A549 (cell line): ENCODE data around the gene CETP. TPM values are rescaled to one million over a fixed set of nuclear protein-coding genes. Genes with fewer than 3 reads are reported as not detected.

Experiments used
- ATAC-seq, 2 experiments: fragments of 200-7000 bp in 1 of 2; fragments of >200 bp in 1 of 2; cut with Nextera tagmentation in 1 of 2; cut with Tn5 transposase in 1 of 2; 3 replicates each; pipeline versions ENCODE4 v1.8.0 to v1.9.1; 2018 to 2020; ENCODE audit warnings: mild to moderate bottlenecking in 1 of 2, moderate library complexity in 1 of 2
- CTCF ChIA-PET: fragments of 300-600 bp; sonication (Branson Sonifier 250); formaldehyde crosslinking; extraction: SDS; loops from one replicate; lab custom pipeline; 2021; ENCODE audit warnings: antibody characterized with exemption, inconsistent platforms; lab: Yijun Ruan, JAX
- POLR2A ChIA-PET: fragments of 350-600 bp; formaldehyde crosslinking; extraction: SDS; loops from one replicate; lab custom pipeline; 2021; ENCODE audit warnings: antibody characterized with exemption, inconsistent platforms; lab: Yijun Ruan, JAX
- DNase-seq, 2 experiments: peaks; one replicate each; pipeline versions ENCODE4 v3.0.0 to v3.0.0-alpha.2; 2011 to 2016; ENCODE audit warnings: low read depth in 1 of 2, low spot score in 1 of 2
- FAIRE-seq: peaks from 2 replicates; lab custom pipeline; 2011; peaks lifted over from hg19 to GRCh38; lab: Jason Lieb, UNC
- H3K27ac ChIP-seq, 2 experiments: fragments of >200 bp; sonication (Bioruptor Twin); formaldehyde crosslinking; 3 replicates each; pipeline ENCODE4 v1.5.1; 2016 to 2017
- H3K4me1 ChIP-seq: fragments of >200 bp; sonication (Bioruptor Twin); formaldehyde crosslinking; 3 replicates; pipeline ENCODE4 v1.6.1; 2016
- H3K4me2 ChIP-seq: fragments of >200 bp; sonication (Bioruptor Twin); formaldehyde crosslinking; 3 replicates; pipeline ENCODE4 v1.6.1; 2016
- H3K4me3 ChIP-seq: fragments of >200 bp; sonication (Bioruptor Twin); formaldehyde crosslinking; 3 replicates; pipeline ENCODE4 v1.5.1; 2016
- H3K9me3 ChIP-seq: fragments of >200 bp; sonication (Bioruptor Twin); formaldehyde crosslinking; 3 replicates; pipeline ENCODE4 v1.6.1; 2016
- CHD4 ChIP-seq: fragments of 200-600 bp; sonication (generic); IDR thresholded peaks from 2 replicates; pipeline ENCODE4 v1.6.1; 2016; ENCODE audit warnings: antibody characterized with exemption, mild to moderate bottlenecking, borderline replicate concordance
- EHF ChIP-seq: fragments of 250-450 bp; sonication (Bioruptor Pico); IDR thresholded peaks from 2 replicates; pipeline ENCODE4 v1.5.0; 2020; ENCODE audit warnings: mild to moderate bottlenecking
- EHMT2 ChIP-seq: fragments of 200-600 bp; sonication (generic); IDR thresholded peaks from 2 replicates; pipeline ENCODE4 v1.6.1; 2016; ENCODE audit warnings: antibody characterized with exemption, low read depth, mild to moderate bottlenecking, moderate library complexity
- FOXS1 ChIP-seq: fragments of 250-450 bp; sonication (Bioruptor Pico); IDR thresholded peaks from 2 replicates; pipeline ENCODE4 v1.5.0; 2020; ENCODE audit warnings: mild to moderate bottlenecking, moderate library complexity
- HOXA7 ChIP-seq: fragments of 250-450 bp; sonication (Bioruptor Pico); IDR thresholded peaks from 2 replicates; pipeline ENCODE4 v1.5.0; 2020; ENCODE audit warnings: mild to moderate bottlenecking, moderate library complexity
- HOXB5 ChIP-seq: fragments of 250-450 bp; sonication (Bioruptor Pico); IDR thresholded peaks from 2 replicates; pipeline ENCODE4 v1.5.0; 2020; ENCODE audit warnings: mild to moderate bottlenecking, moderate library complexity
- KDM1A ChIP-seq: fragments of 200-600 bp; sonication (generic); IDR thresholded peaks from 2 replicates; pipeline ENCODE4 v1.6.1; 2016; ENCODE audit warnings: low read depth, mild to moderate bottlenecking
- MYC ChIP-seq: IDR thresholded peaks from 2 replicates; pipeline ENCODE4 v1.6.1; 2012; ENCODE audit warnings: mild to moderate bottlenecking, inconsistent platforms, low read length, improper control_type of control experiment, borderline replicate concordance
- RAD21 ChIP-seq, 2 experiments: fragments of >200 bp in 1 of 2; sonication (Bioruptor Twin) in 1 of 2; formaldehyde crosslinking in 1 of 2; IDR thresholded peaks in 1 of 2; conservative IDR thresholded peaks in 1 of 2; 2 replicates in 1 of 2; 3 replicates in 1 of 2; pipeline ENCODE4 v1.6.1; 2012 to 2018; ENCODE audit warnings: inconsistent platforms in 1 of 2
- RCOR1 ChIP-seq: fragments of 150-350 bp; IDR thresholded peaks from 2 replicates; pipeline ENCODE4 v1.6.1; 2014; ENCODE audit warnings: antibody characterized with exemption, low read length, low read depth
- RFX5 ChIP-seq: fragments of 450-650 bp; IDR thresholded peaks from 2 replicates; pipeline ENCODE4 v1.7.1; 2014; ENCODE audit warnings: antibody characterized with exemption, mild to moderate bottlenecking, moderate library complexity
- SMC3 ChIP-seq: fragments of >200 bp; sonication (Bioruptor Twin); formaldehyde crosslinking; IDR thresholded peaks from 3 replicates; pipeline ENCODE4 v1.6.1; 2018; ENCODE audit warnings: inconsistent platforms
- WGBS: methylation state at CpG from one replicate; pipeline ENCODE4 v1.1.6; 2017; ENCODE audit errors: missing lambda C conversion rate; 5-methylcytosine and 5-hydroxymethylcytosine counted together
- polyA plus RNA-seq, 4 experiments: library from polyadenylated mRNA; depleted of rRNA in 3 of 4; stranded (reverse); fragments of >200 nt; fragmentation: RNase III in 1 of 4; extraction: RNeasy Plus Mini Kit Qiagen cat#74134 plus additional on column Dnase treatment in 1 of 4; gene quantifications; 2 replicates in 3 of 4; 3 replicates in 1 of 4; pipeline ENCODE4 v1.2.3, GENCODE V29; 2011 to 2017
- TF ChIP-seq, protein P1 (sequence below): fragments of >200 bp; sonication (Bioruptor Twin); formaldehyde crosslinking; IDR thresholded peaks from 2 replicates; pipeline ENCODE4 v1.6.1; 2016
- TF ChIP-seq, protein P2 (sequence below): fragments of 450-650 bp; IDR thresholded peaks from 2 replicates; pipeline ENCODE4 v1.6.1; 2014; ENCODE audit warnings: antibody characterized with exemption
- TF ChIP-seq, protein P3 (sequence below): fragments of 250-450 bp; sonication (Bioruptor Pico); IDR thresholded peaks from 2 replicates; pipeline ENCODE4 v1.5.0; 2021; ENCODE audit warnings: mild to moderate bottlenecking, moderate library complexity, borderline replicate concordance
- TF ChIP-seq, protein P4 (sequence below): IDR thresholded peaks from 2 replicates; pipeline ENCODE4 v1.6.1; 2012

Gene CETP
- polyA plus RNA-seq, 2 of the 4 experiments (the other 2 are of a cell fraction): not detected

DNA sequence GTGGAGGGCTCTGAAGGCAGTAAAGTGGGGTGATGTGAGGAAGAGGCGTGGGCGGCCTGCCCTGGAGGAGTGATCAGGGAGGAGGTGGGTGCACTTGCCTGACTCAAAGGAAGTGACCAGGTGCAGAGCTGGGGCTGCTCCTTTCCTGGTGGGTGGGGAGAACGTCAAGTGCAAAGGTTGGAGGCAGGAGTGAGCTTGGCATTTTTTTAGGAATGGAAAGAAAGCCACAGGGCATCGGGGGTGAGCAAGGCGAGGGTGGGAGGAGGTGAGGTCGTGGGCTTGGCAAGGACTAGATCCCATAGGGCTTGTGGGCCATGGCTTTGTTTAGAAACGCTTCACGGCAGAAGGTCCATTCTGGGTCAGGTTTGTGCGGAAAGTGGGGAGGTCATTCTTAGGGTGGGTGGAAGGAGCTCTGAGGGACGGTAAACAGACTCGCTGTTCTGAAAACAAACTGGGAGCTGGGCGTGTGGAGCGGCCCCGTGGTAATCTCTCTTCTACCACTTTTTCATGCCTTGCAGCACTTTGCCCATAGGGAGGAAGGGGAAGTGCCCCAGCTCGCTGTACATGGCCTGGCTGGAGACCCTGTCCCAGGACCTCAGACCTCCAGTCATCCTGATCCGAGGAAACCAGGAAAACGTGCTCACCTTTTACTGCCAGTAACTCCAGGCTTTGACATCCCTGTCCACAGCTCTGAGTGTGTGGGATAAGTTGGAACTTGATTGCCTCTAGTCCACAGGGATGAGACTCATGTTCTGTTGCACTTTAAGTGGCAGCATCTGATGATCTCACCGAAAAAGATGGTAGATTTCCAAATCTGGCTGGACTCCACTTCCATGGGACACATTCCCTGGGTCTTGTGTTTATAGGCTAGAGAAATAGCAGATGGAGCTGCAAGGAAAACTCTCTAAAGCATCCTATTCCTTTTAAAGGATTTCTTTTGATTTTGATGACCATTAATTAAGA, 48.7 kb upstream of the CETP start:
- CTCF ChIA-PET: interaction anchor here (2.0 to 2.2 kb wide), 2 partner anchors 51 to 120 kb away, joined by 4 to 5 read pairs; no protein-coding TSS in a partner anchor
- no peak for DNase-seq

DNA sequence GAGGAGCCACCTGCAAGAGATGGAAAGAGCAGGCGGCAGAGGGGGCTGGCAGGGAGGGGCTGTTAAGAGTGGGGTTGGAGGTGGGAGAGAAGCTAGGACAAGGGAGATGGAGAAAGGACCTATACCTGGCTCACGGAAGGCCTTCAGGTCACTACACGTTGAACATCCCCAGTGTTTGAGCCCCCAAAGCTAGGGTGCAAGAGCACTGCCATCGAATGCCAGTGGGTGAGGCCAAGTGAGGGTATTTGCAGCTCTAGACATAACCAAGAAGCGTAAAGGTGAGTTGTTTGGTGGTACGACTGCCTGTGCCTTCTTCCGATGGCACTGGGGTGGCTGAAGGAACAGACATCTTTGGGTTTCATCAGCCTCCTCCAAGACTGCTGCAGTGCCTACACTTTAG, 46.9 kb upstream of the CETP start:
- whole genome bisulfite sequencing: 74% methylated on average over 7 of the region's 7 CpGs
- no peak overlapping the region for H3K4me2 ChIP-seq
- FAIRE-seq (no peak), ATAC-seq (no peak)
- H3K9me3 ChIP-seq: no peaks in the 10 kb centered on the region
- H3K4me3 ChIP-seq: no peak overlapping the region
- H3K27ac ChIP-seq: no peak overlapping the region
- TF ChIP-seq CHD4: no peak
- no peak for TF ChIP-seq HOXB5 (CRISPR knock-in tag)
- TF ChIP-seq, protein P1, sequence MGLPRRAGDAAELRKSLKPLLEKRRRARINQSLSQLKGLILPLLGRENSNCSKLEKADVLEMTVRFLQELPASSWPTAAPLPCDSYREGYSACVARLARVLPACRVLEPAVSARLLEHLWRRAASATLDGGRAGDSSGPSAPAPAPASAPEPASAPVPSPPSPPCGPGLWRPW: no peak
- TF ChIP-seq RAD21 (conservative IDR thresholded peaks at IDR 0.05 in 1 of 2, IDR thresholded peaks at IDR 0.05 in 1 of 2): no peak
- TF ChIP-seq, protein P2, sequence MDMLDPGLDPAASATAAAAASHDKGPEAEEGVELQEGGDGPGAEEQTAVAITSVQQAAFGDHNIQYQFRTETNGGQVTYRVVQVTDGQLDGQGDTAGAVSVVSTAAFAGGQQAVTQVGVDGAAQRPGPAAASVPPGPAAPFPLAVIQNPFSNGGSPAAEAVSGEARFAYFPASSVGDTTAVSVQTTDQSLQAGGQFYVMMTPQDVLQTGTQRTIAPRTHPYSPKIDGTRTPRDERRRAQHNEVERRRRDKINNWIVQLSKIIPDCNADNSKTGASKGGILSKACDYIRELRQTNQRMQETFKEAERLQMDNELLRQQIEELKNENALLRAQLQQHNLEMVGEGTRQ: no peak
- TF ChIP-seq, protein P3, sequence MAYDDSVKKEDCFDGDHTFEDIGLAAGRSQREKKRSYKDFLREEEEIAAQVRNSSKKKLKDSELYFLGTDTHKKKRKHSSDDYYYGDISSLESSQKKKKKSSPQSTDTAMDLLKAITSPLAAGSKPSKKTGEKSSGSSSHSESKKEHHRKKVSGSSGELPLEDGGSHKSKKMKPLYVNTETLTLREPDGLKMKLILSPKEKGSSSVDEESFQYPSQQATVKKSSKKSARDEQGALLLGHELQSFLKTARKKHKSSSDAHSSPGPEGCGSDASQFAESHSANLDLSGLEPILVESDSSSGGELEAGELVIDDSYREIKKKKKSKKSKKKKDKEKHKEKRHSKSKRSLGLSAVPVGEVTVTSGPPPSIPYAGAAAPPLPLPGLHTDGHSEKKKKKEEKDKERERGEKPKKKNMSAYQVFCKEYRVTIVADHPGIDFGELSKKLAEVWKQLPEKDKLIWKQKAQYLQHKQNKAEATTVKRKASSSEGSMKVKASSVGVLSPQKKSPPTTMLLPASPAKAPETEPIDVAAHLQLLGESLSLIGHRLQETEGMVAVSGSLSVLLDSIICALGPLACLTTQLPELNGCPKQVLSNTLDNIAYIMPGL (CRISPR knock-in tag): no peak
- TF ChIP-seq, protein P4, sequence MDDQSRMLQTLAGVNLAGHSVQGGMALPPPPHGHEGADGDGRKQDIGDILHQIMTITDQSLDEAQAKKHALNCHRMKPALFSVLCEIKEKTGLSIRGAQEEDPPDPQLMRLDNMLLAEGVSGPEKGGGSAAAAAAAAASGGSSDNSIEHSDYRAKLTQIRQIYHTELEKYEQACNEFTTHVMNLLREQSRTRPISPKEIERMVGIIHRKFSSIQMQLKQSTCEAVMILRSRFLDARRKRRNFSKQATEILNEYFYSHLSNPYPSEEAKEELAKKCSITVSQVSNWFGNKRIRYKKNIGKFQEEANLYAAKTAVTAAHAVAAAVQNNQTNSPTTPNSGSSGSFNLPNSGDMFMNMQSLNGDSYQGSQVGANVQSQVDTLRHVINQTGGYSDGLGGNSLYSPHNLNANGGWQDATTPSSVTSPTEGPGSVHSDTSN: no peak
- TF ChIP-seq, all 56 proteins: peak for 0
- no peaks in the 10 kb centered on the region for H3K4me1 ChIP-seq
- DNase-seq: no peak
- CTCF ChIA-PET: interaction anchor here (2.0 kb wide), 1 partner anchor 49 kb away, joined by 4 read pairs; no protein-coding TSS in a partner anchor
- POLR2A ChIA-PET: interaction anchor here (1.0 kb wide), 1 partner anchor 17 kb away, joined by 5 read pairs; the partner anchor contains the start of gene HERPUD1

More for the DNA sequence above, 48.7 kb upstream of the CETP start:
- POLR2A ChIA-PET: interaction anchor here (1.0 kb wide), 1 partner anchor 19 kb away, joined by 3 read pairs; the partner anchor contains the start of gene HERPUD1
- Histone ChIP-seq H3K4me2 (no peak overlapping the region), H3K4me3 (no peak overlapping the region), H3K9me3 (no peaks in the 10 kb centered on the region), H3K4me1 (no peaks in the 10 kb centered on the region), H3K27ac (no peak overlapping the region)
- no peak for TF ChIP-seq HOXA7
- no peak for TF ChIP-seq EHF (CRISPR knock-in tag)
- TF ChIP-seq FOXS1: no peak
- TF ChIP-seq KDM1A: no peak
- TF ChIP-seq SMC3: no peak
- TF ChIP-seq MYC: no peak
- no peak for TF ChIP-seq RFX5
- no peak for TF ChIP-seq EHMT2
- no peak for TF ChIP-seq HOXB5 (CRISPR knock-in tag)
- no peak for TF ChIP-seq RCOR1
- no peak for FAIRE-seq
- 70% methylated on average over 18 of the region's 18 CpGs for WGBS
- ATAC-seq: no peak
